Measurements from ENCODE around the gene PLK2. TPM values are rescaled to one million over a fixed set of nuclear protein-coding genes. Genes with fewer than 3 reads are reported as not detected.

Gene PLK2
- total and polyA plus RNA-seq, 11 donors: 18.4 to 169 (median 100) TPM

- intact Hi-C loops (cut with DNase I): loop anchor here in 8 of 10 donors (5.0 to 10.0 kb wide), 4 partner anchors 217 to 355 kb away; no protein-coding TSS in a partner anchor
- Histone ChIP-seq H3K4me1 (peaks cover 0 to 14% (median 0%) of the 10 kb centered on the region in 12 donors), H3K36me3 (no peaks in the 10 kb centered on the region), H3K4me3 (no peak overlapping the region), H3K9me3 (no peaks in the 10 kb centered on the region), H3K27ac (no peak overlapping the region), H3K27me3 (peaks cover 0 to 5% (median 0%) of the 10 kb centered on the region in 9 donors)
- no peak for ATAC-seq
- 77 to 81% (median 80%) methylated on average over 5 of the region's 5 CpGs for WGBS, 4 donors
- DNase-seq: no peak
- TF ChIP-seq CTCF (IDR thresholded peaks at IDR 0.05) (no peak), POLR2A (IDR thresholded peaks at IDR 0.05) (no peak)
These were observed 37.5 kb upstream of the PLK2 start for GRCh38 chr5:58497386-58497785.

GRCh38 chr5:58496488-58496887, 36.6 kb upstream of the PLK2 start:
- intact Hi-C loops (cut with DNase I): loop anchor here in 8 of 10 donors (5.0 to 10.0 kb wide), 4 partner anchors 218 to 356 kb away; no protein-coding TSS in a partner anchor
- TF ChIP-seq CTCF (IDR thresholded peaks at IDR 0.05): peak in 3 of 12 donors; percentile 16 to 23 (median 18)
- TF ChIP-seq POLR2A (IDR thresholded peaks at IDR 0.05): no peak
- WGBS, 4 donors: 63 to 75% (median 74%) methylated on average over 3 of the region's 3 CpGs
- peaks cover 0 to 14% (median 0%) of the 10 kb centered on the region in 12 donors for H3K4me1 ChIP-seq
- no peak overlapping the region for H3K4me3 ChIP-seq
- H3K27ac ChIP-seq: no peak overlapping the region
- H3K27me3 ChIP-seq: peaks cover 0 to 7% (median 0%) of the 10 kb centered on the region in 9 donors
- no peak for DNase-seq
- no peaks in the 10 kb centered on the region for H3K9me3 ChIP-seq
- no peaks in the 10 kb centered on the region for H3K36me3 ChIP-seq
- ATAC-seq: no peak

GRCh38 chr5:58493141-58493540, 33.3 kb upstream of the PLK2 start:
- TF ChIP-seq POLR2A (IDR thresholded peaks at IDR 0.05): no peak
- no peak for TF ChIP-seq CTCF (IDR thresholded peaks at IDR 0.05)
- no peak for ATAC-seq
- H3K27me3 ChIP-seq: peaks cover 0 to 13% (median 0%) of the 10 kb centered on the region in 9 donors
- no peak for DNase-seq
- intact Hi-C loops (cut with DNase I): loop anchor here in 4 of 10 donors (10.0 kb wide), 2 partner anchors 222 to 322 kb away; no protein-coding TSS in a partner anchor
- peak overlapping the region in 1 of 12 donors; percentile 28 for H3K4me3 ChIP-seq
- no peaks in the 10 kb centered on the region for H3K9me3 ChIP-seq
- H3K4me1 ChIP-seq: peaks cover 0 to 8% (median 0%) of the 10 kb centered on the region in 12 donors
- H3K27ac ChIP-seq: no peak overlapping the region
- no peaks in the 10 kb centered on the region for H3K36me3 ChIP-seq

DNA sequence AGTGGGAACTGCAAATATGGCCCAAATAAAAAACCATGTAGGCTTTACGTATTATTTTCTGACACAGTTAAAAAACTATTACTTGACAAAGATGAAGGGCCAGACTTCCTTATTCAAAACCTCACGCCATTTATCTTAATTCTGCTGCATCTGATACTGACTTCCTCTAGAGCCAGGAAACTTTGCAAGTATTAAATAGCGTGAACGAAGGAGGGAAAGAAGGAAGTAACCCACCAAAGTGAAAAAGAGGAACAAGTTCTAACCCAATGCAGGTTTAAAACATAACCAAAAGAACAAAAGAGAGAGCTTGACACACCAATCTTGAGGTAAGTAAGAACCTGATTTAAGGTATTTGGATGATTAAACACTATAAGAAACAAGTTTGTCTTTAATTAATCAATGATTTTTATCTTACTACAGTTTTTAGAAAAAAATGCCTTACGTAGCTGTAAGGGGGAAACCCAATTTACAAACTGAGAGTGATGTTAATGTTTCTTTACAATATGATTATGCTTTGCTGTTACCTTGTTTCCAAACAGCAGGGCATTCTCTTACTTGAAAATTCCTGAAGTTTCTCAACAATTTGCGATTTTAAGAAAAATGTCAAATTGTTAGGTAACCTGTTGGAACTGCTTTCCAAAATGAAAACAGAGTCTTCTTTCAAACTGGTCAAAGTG, 31.5 kb upstream of the PLK2 start, which contains the start of gene GAPT:
TSS of gene GAPT (plus strand) at position 220 of the 677 bp plus-strand sequence. CDS start 3,102 bp downstream, outside the sequence.
- TF ChIP-seq CTCF (IDR thresholded peaks at IDR 0.05): no peak
- no peak for TF ChIP-seq POLR2A (IDR thresholded peaks at IDR 0.05)
- no peak for ATAC-seq
- H3K36me3 ChIP-seq: no peaks in the 10 kb centered on the region
- DNase-seq: no peak
- peaks cover 0 to 8% (median 0%) of the 10 kb centered on the region in 12 donors for H3K4me1 ChIP-seq
- H3K9me3 ChIP-seq: no peaks in the 10 kb centered on the region
- intact Hi-C loops (cut with DNase I): loop anchor here in 4 of 10 donors (10.0 kb wide), 2 partner anchors 223 to 323 kb away; no protein-coding TSS in a partner anchor
- H3K27ac ChIP-seq: peak within 1 kb of the TSS in 1 of 12 donors; percentile 51
- H3K4me3 ChIP-seq: peak within 1 kb of the TSS in 1 of 12 donors; percentile 28
- peaks cover 0 to 21% (median 0%) of the 10 kb centered on the region in 9 donors for H3K27me3 ChIP-seq
- 62 to 78% (median 74%) methylated on average over 6 of the region's 6 CpGs for WGBS, 4 donors

Measured in heart left ventricle (tissue), 16 donors.